HEK293 (cell line): ENCODE results near the gene ZNF211.

Experiments used
- IKZF3 ChIP-seq: fragments of 450-650 bp; IDR thresholded peaks from 2 replicates; pipeline ENCODE4 v1.5.0; 2018; ENCODE audit warnings: missing biosample characterization, mild to moderate bottlenecking, missing genetic modification characterization, moderate library complexity
- RBAK ChIP-seq: fragments of 450-650 bp; formaldehyde crosslinking; IDR thresholded peaks from 2 replicates; pipeline ENCODE4 v1.5.1; 2016; ENCODE audit warnings: missing biosample characterization, missing genetic modification characterization
- SALL2 ChIP-seq: fragments of 450-650 bp; formaldehyde crosslinking; IDR thresholded peaks from 2 replicates; pipeline ENCODE4 v1.5.0; 2017; ENCODE audit warnings: missing biosample characterization, mild to moderate bottlenecking, missing genetic modification characterization, borderline replicate concordance
- WT1 ChIP-seq: fragments of 450-650 bp; formaldehyde crosslinking; IDR thresholded peaks from 2 replicates; pipeline ENCODE4 v1.5.1; 2016; ENCODE audit warnings: missing biosample characterization, missing genetic modification characterization
- ZBTB20 ChIP-seq: fragments of 450-650 bp; formaldehyde crosslinking; IDR thresholded peaks from 2 replicates; pipeline ENCODE4 v1.5.1; 2016; ENCODE audit warnings: missing biosample characterization, missing genetic modification characterization
- ZBTB49 ChIP-seq: fragments of 450-650 bp; formaldehyde crosslinking; IDR thresholded peaks from 2 replicates; pipeline ENCODE4 v1.5.1; 2016; ENCODE audit warnings: missing biosample characterization, missing genetic modification characterization, low read depth
- ZFP69B ChIP-seq: fragments of 450-650 bp; formaldehyde crosslinking; IDR thresholded peaks from 2 replicates; pipeline ENCODE4 v1.5.1; 2016; ENCODE audit warnings: missing biosample characterization, missing genetic modification characterization
- ZIC2 ChIP-seq: fragments of 450-650 bp; formaldehyde crosslinking; IDR thresholded peaks from 2 replicates; pipeline ENCODE4 v1.5.1; 2016; ENCODE audit warnings: missing biosample characterization, missing genetic modification characterization
- ZNF112 ChIP-seq: fragments of 450-650 bp; formaldehyde crosslinking; IDR thresholded peaks from 2 replicates; pipeline ENCODE4 v1.5.0; 2017; ENCODE audit warnings: missing biosample characterization, missing genetic modification characterization
- ZNF114 ChIP-seq: fragments of 450-650 bp; formaldehyde crosslinking; IDR thresholded peaks from 2 replicates; pipeline ENCODE4 v1.5.0; 2017; ENCODE audit warnings: missing biosample characterization, missing genetic modification characterization
- ZNF148 ChIP-seq: fragments of 450-650 bp; formaldehyde crosslinking; IDR thresholded peaks from 2 replicates; pipeline ENCODE4 v1.5.0; 2017; ENCODE audit warnings: missing biosample characterization, missing genetic modification characterization, borderline replicate concordance
- ZNF19 ChIP-seq: fragments of 450-650 bp; formaldehyde crosslinking; IDR thresholded peaks from 2 replicates; pipeline ENCODE4; 2016; ENCODE audit warnings: missing biosample characterization, missing genetic modification characterization, low read depth
- ZNF26 ChIP-seq: fragments of 450-650 bp; formaldehyde crosslinking; IDR thresholded peaks from 2 replicates; pipeline ENCODE4 v1.5.1; 2016; ENCODE audit warnings: missing biosample characterization, missing genetic modification characterization
- ZNF280D ChIP-seq: fragments of 450-650 bp; formaldehyde crosslinking; IDR thresholded peaks from 2 replicates; pipeline ENCODE4 v1.5.1; 2016; ENCODE audit warnings: missing biosample characterization, missing genetic modification characterization
- ZNF324 ChIP-seq: fragments of 450-650 bp; formaldehyde crosslinking; IDR thresholded peaks from 2 replicates; pipeline ENCODE4 v1.5.1; 2016; ENCODE audit warnings: missing biosample characterization, missing genetic modification characterization
- ZNF335 ChIP-seq: fragments of 450-650 bp; formaldehyde crosslinking; conservative IDR thresholded peaks from 2 replicates; pipeline ENCODE4 v1.5.1; 2016; ENCODE audit warnings: missing biosample characterization, missing genetic modification characterization
- ZNF350 ChIP-seq: fragments of 450-650 bp; formaldehyde crosslinking; IDR thresholded peaks from 2 replicates; pipeline ENCODE4 v1.5.0; 2017; ENCODE audit warnings: missing biosample characterization, mild to moderate bottlenecking, missing genetic modification characterization
- ZNF391 ChIP-seq: fragments of 450-650 bp; formaldehyde crosslinking; IDR thresholded peaks from 2 replicates; pipeline ENCODE4 v1.5.1; 2016; ENCODE audit warnings: low read depth, missing biosample characterization, missing genetic modification characterization, borderline replicate concordance
- ZNF394 ChIP-seq: fragments of 450-650 bp; formaldehyde crosslinking; IDR thresholded peaks from 2 replicates; pipeline ENCODE4 v1.5.1; 2016; ENCODE audit warnings: missing biosample characterization, missing genetic modification characterization, mild to moderate bottlenecking, moderate library complexity, borderline replicate concordance
- ZNF404 ChIP-seq: fragments of 450-650 bp; formaldehyde crosslinking; IDR thresholded peaks from 2 replicates; pipeline ENCODE4 v1.5.1; 2017; ENCODE audit warnings: missing biosample characterization, missing genetic modification characterization
- ZNF423 ChIP-seq: fragments of 450-650 bp; formaldehyde crosslinking; IDR thresholded peaks from 2 replicates; pipeline ENCODE4 v1.5.1; 2016; ENCODE audit warnings: missing biosample characterization, missing genetic modification characterization
- ZNF510 ChIP-seq: fragments of 450-650 bp; formaldehyde crosslinking; IDR thresholded peaks from 2 replicates; pipeline ENCODE4 v1.5.1; 2018; ENCODE audit warnings: mild to moderate bottlenecking, missing genetic modification characterization, missing biosample characterization; ENCODE audit not compliant: insufficient replicate concordance
- ZNF521 ChIP-seq: fragments of 450-650 bp; formaldehyde crosslinking; IDR thresholded peaks from 2 replicates; pipeline ENCODE4 v1.5.1; 2017; ENCODE audit warnings: missing biosample characterization, mild to moderate bottlenecking, missing genetic modification characterization
- ZNF529 ChIP-seq: fragments of 450-650 bp; formaldehyde crosslinking; IDR thresholded peaks from 2 replicates; pipeline ENCODE4 v1.5.1; 2017; ENCODE audit warnings: missing genetic modification characterization, missing biosample characterization; ENCODE audit not compliant: insufficient replicate concordance
- ZNF544 ChIP-seq: fragments of 450-650 bp; formaldehyde crosslinking; IDR thresholded peaks from 2 replicates; pipeline ENCODE4 v1.5.0; 2017; ENCODE audit warnings: missing biosample characterization, missing genetic modification characterization
- ZNF549 ChIP-seq: fragments of 450-650 bp; IDR thresholded peaks from 2 replicates; pipeline ENCODE4 v1.5.1; 2018; ENCODE audit warnings: missing biosample characterization, missing genetic modification characterization, mild to moderate bottlenecking, inconsistent platforms, moderate library complexity
- ZNF621 ChIP-seq: fragments of 450-650 bp; formaldehyde crosslinking; IDR thresholded peaks from 2 replicates; pipeline ENCODE4 v1.5.1; 2017; ENCODE audit warnings: missing biosample characterization, missing genetic modification characterization
- ZNF626 ChIP-seq: fragments of 450-650 bp; sonication (Bioruptor Pico); formaldehyde crosslinking; IDR thresholded peaks from 2 replicates; pipeline ENCODE4 v1.5.1; 2018; ENCODE audit warnings: missing biosample characterization, missing genetic modification characterization, inconsistent platforms
- ZNF660 ChIP-seq: fragments of 450-650 bp; IDR thresholded peaks from 2 replicates; pipeline ENCODE4 v1.5.1; 2018; ENCODE audit warnings: missing biosample characterization, mild to moderate bottlenecking, missing genetic modification characterization
- TF ChIP-seq, protein P1 (sequence below): fragments of 450-650 bp; formaldehyde crosslinking; IDR thresholded peaks from 2 replicates; pipeline ENCODE4 v1.5.1; 2016; ENCODE audit warnings: missing biosample characterization, missing genetic modification characterization

ZNF211 gene

DNA sequence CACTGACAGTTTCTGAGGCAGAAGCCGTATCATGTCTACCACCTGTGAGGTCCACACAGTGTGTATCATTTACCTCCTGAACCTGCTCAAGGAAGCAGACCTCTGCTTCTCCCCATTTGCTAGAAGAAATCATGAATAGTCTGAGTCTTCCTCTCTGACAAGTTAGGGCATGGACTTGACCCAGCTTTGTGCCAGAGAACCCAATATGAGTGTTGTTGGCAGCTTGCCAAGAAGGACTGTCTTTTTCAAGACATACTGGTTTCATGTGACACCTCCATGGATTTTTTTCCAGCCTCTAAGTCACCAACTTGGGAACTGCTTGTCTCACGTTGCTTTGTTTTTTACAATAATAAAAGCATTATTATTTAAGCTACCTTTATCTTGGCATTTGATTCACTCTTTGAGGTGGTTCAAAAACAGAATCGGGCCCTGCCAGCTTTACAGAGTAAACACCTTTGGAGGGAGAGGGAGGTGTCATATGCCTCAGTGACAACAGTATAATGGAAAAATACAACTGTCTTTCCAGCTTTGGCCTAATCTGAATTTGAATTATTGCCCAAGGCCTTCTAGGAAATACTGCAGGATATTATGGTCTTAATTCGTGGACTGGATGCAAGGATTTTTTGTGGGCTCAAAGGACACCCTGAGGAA lies 9.6 kb downstream of the ZNF211 start (continued):
- 0 out of 2 replicates have a peak, but pooled peaks have one; percentile 36 for TF ChIP-seq ZNF112
- TF ChIP-seq ZNF148, result no peak
- TF ChIP-seq ZNF660 (tag by site-specific recombination), result peak; percentile 79; the same call in 1 of the 2 replicates
- TF ChIP-seq ZNF621 (tag by site-specific recombination), result no peak
- no peak for TF ChIP-seq ZNF404 (tag by site-specific recombination)
- no peak for TF ChIP-seq SALL2
- TF ChIP-seq ZNF423 (tag by site-specific recombination), result no peak
- TF ChIP-seq, protein P1, sequence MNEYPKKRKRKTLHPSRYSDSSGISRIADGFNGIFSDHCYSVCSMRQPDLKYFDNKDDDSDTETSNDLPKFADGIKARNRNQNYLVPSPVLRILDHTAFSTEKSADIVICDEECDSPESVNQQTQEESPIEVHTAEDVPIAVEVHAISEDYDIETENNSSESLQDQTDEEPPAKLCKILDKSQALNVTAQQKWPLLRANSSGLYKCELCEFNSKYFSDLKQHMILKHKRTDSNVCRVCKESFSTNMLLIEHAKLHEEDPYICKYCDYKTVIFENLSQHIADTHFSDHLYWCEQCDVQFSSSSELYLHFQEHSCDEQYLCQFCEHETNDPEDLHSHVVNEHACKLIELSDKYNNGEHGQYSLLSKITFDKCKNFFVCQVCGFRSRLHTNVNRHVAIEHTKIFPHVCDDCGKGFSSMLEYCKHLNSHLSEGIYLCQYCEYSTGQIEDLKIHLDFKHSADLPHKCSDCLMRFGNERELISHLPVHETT, result no peak
- no peak for TF ChIP-seq ZFP69B (tag by site-specific recombination)
- no peak for TF ChIP-seq ZNF391
- no peak for TF ChIP-seq ZNF549 (tag by site-specific recombination)
- TF ChIP-seq ZIC2 (tag by site-specific recombination), result no peak
- no peak for TF ChIP-seq ZNF114
- TF ChIP-seq ZNF394, result no peak
- TF ChIP-seq ZBTB49 (tag by site-specific recombination), result no peak
- TF ChIP-seq ZNF26 (tag by site-specific recombination), result no peak
- no peak for TF ChIP-seq WT1
- TF ChIP-seq ZNF350 (tag by site-specific recombination), result 0 out of 2 replicates have a peak, but pooled peaks have one; percentile 52
- TF ChIP-seq ZNF521 (tag by site-specific recombination), result no peak
- TF ChIP-seq ZNF280D, result no peak
- TF ChIP-seq ZNF324 (tag by site-specific recombination), result no peak
- TF ChIP-seq IKZF3 (tag by site-specific recombination), result no peak
- no peak for TF ChIP-seq ZNF510 (tag by site-specific recombination)
- no peak for TF ChIP-seq ZNF529
- no peak for TF ChIP-seq RBAK
- TF ChIP-seq ZNF544, result peak; percentile 82
- 0 out of 2 replicates have a peak, but pooled peaks have one; percentile 47 for TF ChIP-seq ZNF626
- no peak for TF ChIP-seq ZNF335 (tag by site-specific recombination)
- TF ChIP-seq ZBTB20 (tag by site-specific recombination), result no peak
- no peak for TF ChIP-seq ZNF19 (tag by site-specific recombination)
